SK-N-SH (cell line): Measurements from ENCODE around the gene CEP152.

Experiments used
- CTCF ChIP-seq: fragments of 200-600 bp; sonication (generic); IDR thresholded peaks from 2 replicates; pipeline ENCODE4 v1.6.1; 2017; ENCODE audit warnings: antibody characterized with exemption, mild to moderate bottlenecking, moderate library complexity
- EP300 ChIP-seq, 2 experiments: IDR thresholded peaks; 2 replicates each; pipeline versions ENCODE4 v1.4.0 to v1.6.1; 2012; ENCODE audit warnings: borderline replicate concordance in 1 of 2, low read depth in 1 of 2, low read length in 1 of 2
- EZH2phosphoT487 ChIP-seq: fragments of 200-600 bp; sonication (generic); IDR thresholded peaks from 2 replicates; pipeline ENCODE4 v1.6.1; 2017; ENCODE audit warnings: low read depth, mixed run types, mild to moderate bottlenecking, antibody characterized with exemption, moderate library complexity, borderline replicate concordance
- FOXM1 ChIP-seq: IDR thresholded peaks from 2 replicates; pipeline ENCODE4 v1.4.0; 2012; ENCODE audit warnings: low read depth, mild to moderate bottlenecking
- JUND ChIP-seq: IDR thresholded peaks from 2 replicates; pipeline ENCODE4 v1.4.0; 2012
- MAX ChIP-seq: IDR thresholded peaks from 2 replicates; pipeline ENCODE4 v1.4.0; 2012; ENCODE audit warnings: low read depth
- MXI1 ChIP-seq: IDR thresholded peaks from 2 replicates; pipeline ENCODE4 v1.6.1; 2012; ENCODE audit warnings: mild to moderate bottlenecking, low read depth, low read length, improper control_type of control experiment
- POLR2AphosphoS5 ChIP-seq: IDR thresholded peaks from 2 replicates; pipeline ENCODE4 v1.6.1; 2012; ENCODE audit warnings: low read depth, low read length
- RCOR1 ChIP-seq: fragments of 150-350 bp; IDR thresholded peaks from 2 replicates; pipeline ENCODE4 v1.6.1; 2017; ENCODE audit warnings: antibody characterized with exemption, low read length
- REST ChIP-seq: IDR thresholded peaks from 2 replicates; pipeline ENCODE4 v1.6.1; 2012; ENCODE audit warnings: mild to moderate bottlenecking, low read depth, low read length, moderate library complexity
- RXRA ChIP-seq: IDR thresholded peaks from 2 replicates; pipeline ENCODE4 v1.4.0; 2012; ENCODE audit warnings: low read depth, mild to moderate bottlenecking, borderline replicate concordance
- SIN3A ChIP-seq: IDR thresholded peaks from 2 replicates; pipeline ENCODE4 v1.6.1; 2012; ENCODE audit warnings: low read depth, mild to moderate bottlenecking, low read length, moderate library complexity, borderline replicate concordance
- TAF1 ChIP-seq: IDR thresholded peaks from 2 replicates; pipeline ENCODE4 v1.6.1; 2012; ENCODE audit warnings: low read depth, mild to moderate bottlenecking, low read length, moderate library complexity, borderline replicate concordance
- TCF12 ChIP-seq: IDR thresholded peaks from 2 replicates; pipeline ENCODE4 v1.4.0; 2012

- TF ChIP-seq CTCF, result peak; percentile 43
- no peak for TF ChIP-seq TAF1
- TF ChIP-seq POLR2AphosphoS5, result no peak
- TF ChIP-seq MAX, result no peak
- no peak for TF ChIP-seq REST
- no peak for TF ChIP-seq EZH2phosphoT487
- no peak for TF ChIP-seq JUND
- no peak for TF ChIP-seq RCOR1
- no peak for TF ChIP-seq EP300 (IDR thresholded peaks at IDR 0.05; ENCODE audit: borderline replicate concordance in 1 of 2, low read depth in 1 of 2, low read length in 1 of 2)
- TF ChIP-seq TCF12, result no peak
- no peak for TF ChIP-seq MXI1
- no peak for TF ChIP-seq RXRA
- no peak for TF ChIP-seq FOXM1
- TF ChIP-seq SIN3A, result no peak
Measured at GRCh38 chr15:48717458-48717857, 93.4 kb downstream of the CEP152 start.
